HG03457 (cell line): ENCODE results near the gene TBCD.
"Not testable (repeated sequence)": the region's sequence is repeated elsewhere in the genome, so short reads cannot be mapped to it uniquely, and the experiment has no call there.

Experiments used
- ATAC-seq: cut with Tn5 transposase; IDR thresholded peaks from one replicate; pipeline ENCODE4 v1.9.1; 2021; ENCODE audit warnings: moderate number of reproducible peaks; ENCODE audit not compliant: unreplicated experiment

The TBCD gene

GRCh38 chr17:82964851-82965341 lies 213.0 kb downstream of the TBCD start:
- no peak for ATAC-seq

GRCh38 chr17:82965371-82965770 lies 213.5 kb downstream of the TBCD start:
- ATAC-seq = no peak

DNA sequence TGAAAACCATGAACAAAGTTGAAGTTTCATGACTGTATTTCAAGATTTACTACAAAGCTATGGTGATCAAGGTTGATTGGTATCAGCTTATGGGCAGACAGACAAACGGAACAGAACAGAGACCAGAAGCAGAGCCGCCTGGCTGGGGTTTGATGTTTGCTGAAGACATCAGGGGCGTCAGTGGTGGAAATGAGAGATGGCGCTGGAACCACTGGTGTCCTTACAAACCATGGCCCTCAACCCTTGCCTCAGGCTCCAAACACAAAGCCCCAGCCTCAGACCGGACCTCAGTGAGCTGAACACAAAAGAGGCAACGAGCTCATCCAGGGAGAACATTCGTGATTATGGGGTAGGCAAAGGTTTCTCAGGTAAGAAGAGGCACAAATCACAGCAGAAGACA lies 214.6 kb downstream of the TBCD start:
- no peak for ATAC-seq

GRCh38 chr17:82967268-82968032 lies 215.6 kb downstream of the TBCD start:
- ATAC-seq = no peak

DNA sequence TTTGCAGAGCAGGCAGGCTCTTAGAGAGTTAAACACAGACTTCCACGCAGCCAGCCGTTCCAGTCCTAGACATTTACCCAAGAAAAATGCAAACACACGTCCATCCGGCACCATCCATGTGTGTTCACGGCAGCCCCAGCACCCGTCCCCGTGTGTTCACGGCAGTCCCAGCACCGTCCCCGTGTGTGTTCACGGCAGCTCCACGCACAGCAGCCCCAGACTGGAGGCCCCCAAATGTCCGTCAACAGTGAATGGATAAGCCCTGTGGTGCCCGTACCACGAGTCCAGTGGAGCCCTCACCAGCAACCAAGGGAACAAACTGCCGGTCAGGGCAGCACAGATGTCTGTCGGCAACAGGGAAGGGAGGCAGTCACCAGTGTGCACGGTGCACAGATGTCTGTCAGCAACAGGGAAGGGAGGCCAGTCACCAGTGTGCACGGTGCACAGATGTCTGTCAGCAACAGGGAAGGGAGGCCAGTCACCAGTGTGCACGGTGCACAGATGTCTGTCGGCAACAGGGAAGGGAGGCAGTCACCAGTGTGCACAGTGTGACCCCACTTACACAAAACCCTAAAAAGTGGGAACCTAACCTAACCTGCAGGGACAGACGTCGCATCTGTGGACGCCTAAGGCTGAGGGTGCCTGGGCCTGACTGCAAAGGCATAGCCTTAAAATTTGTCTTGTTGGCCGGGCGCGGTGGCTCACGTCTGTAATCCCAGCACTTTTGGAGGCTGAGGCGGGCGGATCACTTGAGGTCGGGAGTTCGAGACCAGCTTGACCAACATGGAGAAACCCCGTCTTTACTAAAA lies 216.4 kb downstream of the TBCD start:
- not testable (repeated sequence) for ATAC-seq

GRCh38 chr17:82970067-82970466 lies 218.2 kb downstream of the TBCD start:
- ATAC-seq = no peak

- ATAC-seq = no peak
Observed at GRCh38 chr17:82970818-82971590, 219.1 kb downstream of the TBCD start.

GRCh38 chr17:82972836-82973372 lies 221.0 kb downstream of the TBCD start:
- no peak for ATAC-seq

- ATAC-seq = no peak
Observed at GRCh38 chr17:82973456-82974135, 221.7 kb downstream of the TBCD start.

GRCh38 chr17:82974136-82974952 lies 222.5 kb downstream of the TBCD start:
- no peak for ATAC-seq

DNA sequence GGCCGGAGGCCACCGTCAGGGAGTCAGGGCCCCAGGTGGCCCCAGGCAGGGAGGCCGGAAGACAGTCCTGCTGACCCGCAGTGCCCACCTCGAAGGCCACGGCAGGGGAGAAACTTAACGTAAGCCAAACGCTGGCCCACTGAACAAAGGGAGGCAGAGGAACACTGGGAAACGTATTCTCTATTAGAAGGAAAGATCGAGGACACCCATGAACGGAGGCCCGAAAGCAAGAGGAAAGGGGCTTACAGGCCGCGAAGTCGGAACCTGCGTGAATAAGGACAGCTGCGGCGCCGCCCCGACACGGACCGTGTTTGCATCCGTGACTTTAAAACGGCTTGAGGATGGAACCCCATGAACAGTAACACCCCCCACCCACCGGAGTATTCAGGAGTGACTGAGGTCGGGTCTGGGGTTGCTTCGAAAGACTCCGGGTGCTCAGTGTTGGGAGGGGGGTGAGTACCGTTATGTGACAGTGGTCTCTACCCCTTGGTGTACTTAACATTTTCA lies 225.2 kb downstream of the TBCD start:
- ATAC-seq = no peak

- no peak for ATAC-seq
Observed at GRCh38 chr17:82977606-82978005, 225.7 kb downstream of the TBCD start.

DNA sequence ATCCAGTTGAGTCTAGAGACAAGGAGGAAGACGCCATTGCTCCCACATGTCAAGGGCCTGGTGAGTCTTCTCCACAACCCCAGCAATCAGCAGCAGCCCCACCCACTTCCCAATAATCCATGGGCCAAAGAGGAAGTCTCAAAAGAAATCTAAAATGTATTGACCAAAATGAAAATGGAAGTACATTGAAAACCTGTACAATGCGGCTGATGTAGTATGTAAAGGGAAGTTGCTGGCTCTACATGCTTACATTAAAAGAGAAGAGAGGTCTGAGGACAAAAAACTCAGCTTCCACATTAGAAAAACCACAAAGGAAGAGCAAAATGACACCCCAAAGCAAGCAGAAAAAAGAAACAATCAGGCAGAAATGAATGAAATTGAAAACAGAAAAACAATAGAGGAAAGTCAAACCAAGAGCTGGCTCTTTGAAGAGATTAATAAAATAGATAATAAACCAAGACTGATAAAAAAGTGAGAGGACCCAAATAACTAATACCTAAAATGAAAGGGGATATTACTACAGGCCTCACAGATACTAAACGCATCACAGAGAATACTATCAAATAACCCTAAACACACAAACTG lies 227.0 kb downstream of the TBCD start:
- no peak for ATAC-seq

DNA sequence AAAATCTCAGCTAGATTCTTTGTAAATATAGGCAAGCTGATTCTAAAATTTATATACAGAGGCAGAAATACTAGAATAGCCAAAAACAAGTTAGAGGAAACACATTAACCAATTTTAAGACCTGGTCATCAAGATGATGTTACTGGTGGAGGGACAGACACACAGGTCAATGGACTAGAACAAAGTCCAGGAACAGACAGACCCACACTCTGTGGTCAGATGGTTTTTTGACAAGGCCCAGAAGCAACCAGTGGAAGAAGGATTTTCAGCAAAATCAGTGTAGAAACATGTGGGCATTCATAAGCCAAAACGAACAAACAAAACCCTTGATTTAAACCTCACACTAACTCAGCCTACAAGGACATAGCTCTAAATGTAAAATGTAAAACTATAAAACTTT lies 227.9 kb downstream of the TBCD start:
- no peak for ATAC-seq

GRCh38 chr17:82980632-82981031 lies 228.8 kb downstream of the TBCD start:
- no peak for ATAC-seq

DNA sequence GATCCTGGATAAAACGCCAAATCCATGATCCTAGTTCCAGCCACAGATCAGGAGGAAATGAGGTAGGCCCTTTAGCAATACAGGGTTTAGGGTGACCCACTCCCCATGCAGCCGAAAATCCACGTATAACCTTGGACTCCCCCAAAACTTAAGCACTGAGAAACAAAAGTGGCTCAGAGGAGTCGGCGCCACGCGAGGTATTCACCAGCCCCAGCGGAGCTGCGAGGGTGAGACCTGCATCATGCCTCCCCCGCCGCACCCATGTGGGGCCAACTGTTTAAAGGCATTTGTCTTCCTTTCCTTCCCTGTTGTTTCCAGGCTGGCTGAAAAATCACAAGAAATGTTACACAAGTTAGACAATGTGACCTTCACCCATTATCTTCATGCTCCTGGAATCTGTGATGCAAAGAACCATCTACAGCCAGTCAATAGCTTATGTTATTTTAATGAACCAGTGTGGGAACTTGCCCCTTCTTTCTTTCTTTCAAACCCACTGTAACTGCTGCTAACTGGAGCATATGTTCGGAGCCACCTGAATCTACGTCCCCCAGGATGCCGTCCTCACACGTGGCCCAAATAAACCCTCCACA lies 229.4 kb downstream of the TBCD start:
- ATAC-seq = no peak

- no peak for ATAC-seq
Observed at GRCh38 chr17:82983510-82984248, 231.8 kb downstream of the TBCD start.

GRCh38 chr17:82984249-82984617 lies 232.4 kb downstream of the TBCD start:
- not testable (repeated sequence) for ATAC-seq
